ENCODE measurements around the gene DRG2.

The DRG2 gene

GRCh38 chr17:18117982-18118975 lies 30.5 kb downstream of the DRG2 start:
- no peak for ATAC-seq

GRCh38 chr17:18119166-18119745 lies 31.5 kb downstream of the DRG2 start:
- no peak for ATAC-seq

DNA sequence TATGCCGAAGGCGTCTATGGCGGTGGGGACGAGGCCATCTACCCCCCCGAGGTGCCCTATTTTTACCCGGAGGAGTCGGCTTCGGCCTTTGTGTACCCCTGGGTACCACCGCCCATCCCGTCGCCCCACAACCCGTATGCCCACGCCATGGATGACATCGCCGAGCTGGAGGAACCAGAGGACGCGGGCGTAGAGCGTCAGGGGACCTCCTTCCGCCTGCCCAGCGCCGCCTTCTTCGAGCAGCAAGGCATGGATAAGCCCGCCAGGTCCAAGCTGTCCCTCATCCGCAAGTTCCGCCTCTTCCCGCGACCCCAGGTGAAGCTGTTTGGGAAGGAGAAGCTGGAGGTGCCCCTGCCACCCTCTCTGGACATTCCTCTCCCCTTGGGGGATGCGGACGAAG lies 32.2 kb downstream of the DRG2 start:
- ATAC-seq: no peak

- no peak for ATAC-seq
Measured at GRCh38 chr17:18120461-18121017, 32.8 kb downstream of the DRG2 start.

DNA sequence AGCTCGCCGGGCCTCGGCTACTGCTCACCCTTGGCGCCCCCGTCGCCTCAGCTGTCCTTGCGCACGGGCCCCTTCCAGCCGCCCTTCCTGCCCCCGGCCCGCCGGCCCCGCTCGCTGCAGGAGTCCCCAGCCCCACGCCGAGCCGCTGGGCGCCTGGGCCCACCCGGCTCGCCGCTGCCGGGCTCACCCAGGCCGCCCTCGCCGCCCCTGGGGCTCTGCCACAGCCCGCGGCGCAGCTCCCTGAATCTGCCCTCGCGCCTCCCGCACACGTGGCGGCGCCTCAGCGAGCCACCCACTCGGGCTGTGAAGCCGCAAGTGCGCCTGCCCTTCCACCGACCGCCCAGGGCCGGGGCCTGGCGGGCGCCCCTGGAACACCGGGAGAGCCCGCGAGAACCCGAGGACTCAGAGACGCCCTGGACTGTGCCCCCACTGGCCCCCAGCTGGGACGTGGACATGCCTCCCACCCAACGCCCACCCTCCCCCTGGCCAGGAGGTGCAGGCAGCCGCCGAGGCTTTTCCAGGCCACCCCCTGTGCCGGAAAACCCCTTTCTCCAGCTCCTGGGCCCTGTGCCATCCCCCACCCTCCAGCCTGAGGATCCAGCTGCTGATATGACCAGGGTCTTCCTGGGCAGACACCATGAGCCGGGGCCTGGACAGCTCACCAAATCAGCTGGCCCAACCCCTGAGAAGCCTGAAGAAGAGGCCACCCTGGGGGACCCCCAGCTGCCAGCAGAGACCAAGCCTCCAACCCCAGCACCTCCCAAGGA lies 33.6 kb downstream of the DRG2 start:
- ATAC-seq: no peak

GRCh38 chr17:18122990-18123753 lies 35.4 kb downstream of the DRG2 start:
- ATAC-seq: no peak

DNA sequence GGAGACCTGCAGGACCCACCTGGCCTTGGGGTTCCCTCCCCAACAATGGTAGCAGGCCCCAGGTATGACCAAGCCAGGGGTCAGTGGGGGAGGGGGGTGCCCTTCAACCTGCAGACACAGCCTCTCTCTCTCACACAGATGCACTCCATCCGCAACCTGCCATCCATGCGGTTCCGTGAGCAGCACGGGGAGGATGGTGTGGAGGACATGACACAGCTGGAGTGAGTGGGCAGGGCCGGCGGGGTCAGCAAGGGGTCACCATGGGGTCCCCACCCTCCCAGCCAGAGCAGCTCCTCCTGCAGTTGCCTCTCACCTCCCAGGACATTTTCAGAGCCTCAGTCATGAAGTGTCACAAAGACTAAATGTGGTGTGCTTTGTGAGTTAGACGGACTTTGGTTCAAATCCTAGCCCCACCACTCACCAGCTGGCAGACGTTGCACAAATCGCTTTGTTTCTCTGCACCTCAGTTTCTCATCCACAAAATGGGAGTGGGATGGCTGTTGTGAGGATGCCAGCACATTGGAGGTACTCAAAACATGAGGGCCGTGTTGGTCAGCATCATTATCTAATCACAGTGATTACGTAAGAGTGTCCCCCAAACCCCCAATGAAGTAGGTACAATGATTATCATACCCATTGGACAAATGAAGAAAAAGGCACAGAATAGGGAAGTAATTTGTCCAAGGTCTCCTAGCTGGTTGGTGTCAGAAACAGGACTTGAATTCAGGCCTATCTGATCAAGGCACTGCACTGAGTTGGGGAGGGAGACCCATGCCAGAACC lies 36.8 kb downstream of the DRG2 start:
- no peak for ATAC-seq

GRCh38 chr17:18129041-18129502 lies 41.3 kb downstream of the DRG2 start:
- ATAC-seq: no peak

DNA sequence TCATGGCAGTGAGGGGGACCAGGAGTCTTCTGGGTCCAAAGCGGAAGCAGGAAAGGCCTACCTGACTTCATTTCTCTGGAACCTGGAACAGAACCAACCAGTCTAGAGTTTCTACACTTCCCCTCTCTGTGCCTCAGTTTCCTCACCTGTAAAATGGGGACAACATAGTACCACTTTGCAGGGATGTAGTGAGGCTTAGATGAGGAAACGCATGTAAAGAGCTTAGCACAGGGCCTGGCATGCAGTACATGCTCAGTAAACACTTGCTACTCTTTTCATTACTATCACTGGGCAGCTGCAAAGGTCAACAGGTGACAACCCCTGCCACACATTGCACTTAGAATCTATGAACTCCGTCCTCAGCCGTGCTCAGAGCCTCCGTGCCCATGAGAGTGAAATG lies 45.0 kb downstream of the DRG2 start:
- ATAC-seq: no peak

- ATAC-seq: no peak
Measured at GRCh38 chr17:18136357-18136756, 48.6 kb downstream of the DRG2 start.

- ATAC-seq: no peak
Measured at GRCh38 chr17:18138065-18138749, 50.5 kb downstream of the DRG2 start.

DNA sequence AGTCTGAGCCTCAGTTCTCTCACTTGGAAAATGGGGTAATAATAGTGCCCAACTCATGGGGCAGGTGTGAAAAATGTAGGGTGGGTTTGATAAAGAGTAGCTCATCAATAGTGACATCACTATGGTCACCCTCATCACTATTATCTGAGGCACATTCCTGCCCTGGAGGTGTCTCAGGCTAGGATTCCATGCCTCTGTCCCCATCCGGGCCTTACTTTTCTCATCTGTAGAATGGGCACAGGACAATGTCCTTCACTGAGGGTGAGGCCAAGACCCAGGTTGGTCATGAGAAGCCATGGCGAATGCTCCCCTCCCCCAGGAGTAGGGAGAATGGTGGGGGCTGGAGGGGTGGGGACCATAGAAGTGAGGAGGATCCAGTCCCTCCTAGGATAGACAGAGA lies 51.3 kb downstream of the DRG2 start:
- ATAC-seq: no peak

- ATAC-seq: no peak
Measured at GRCh38 chr17:18139498-18139897, 51.8 kb downstream of the DRG2 start.

DNA sequence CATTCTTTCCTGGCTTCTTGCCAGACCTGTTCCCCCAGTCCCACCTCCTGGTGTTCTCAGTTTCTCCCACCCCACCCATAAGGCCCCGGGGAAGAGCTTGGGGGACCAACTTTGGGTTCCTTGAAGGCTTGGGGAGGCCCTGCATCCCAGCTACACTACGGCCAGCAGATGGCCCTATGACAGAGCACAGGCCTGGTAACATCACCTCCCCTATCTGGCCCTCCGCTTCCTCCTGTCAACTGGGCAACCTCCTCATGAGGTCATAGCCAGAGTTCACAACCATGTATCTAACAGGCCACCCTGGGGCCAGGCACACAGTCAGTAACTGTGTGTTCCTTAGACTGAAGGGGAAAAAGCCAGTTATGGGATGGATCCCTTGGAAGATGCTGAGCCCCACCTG lies 52.2 kb downstream of the DRG2 start:
- ATAC-seq: no peak

DNA sequence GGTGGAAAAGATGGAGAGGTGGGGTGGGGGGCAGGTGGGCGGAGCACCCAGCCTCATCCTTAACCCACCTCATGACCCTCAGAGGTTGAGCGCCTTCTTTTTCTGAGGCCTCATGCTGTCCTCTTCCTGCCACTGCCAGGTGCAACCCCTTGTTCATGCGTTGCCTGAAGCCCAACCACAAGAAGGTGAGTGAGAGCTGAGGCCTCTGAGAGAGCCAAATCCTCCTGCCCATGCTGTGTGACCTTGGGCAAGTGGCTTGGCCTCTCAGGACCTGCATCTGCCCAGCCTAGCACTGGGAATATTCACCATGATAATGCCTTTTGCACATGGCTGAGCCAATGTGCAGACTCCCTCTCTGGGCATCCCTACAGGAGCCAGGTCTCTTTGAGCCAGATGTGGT lies 52.9 kb downstream of the DRG2 start:
- ATAC-seq: no peak

GRCh38 chr17:18141210-18141803 lies 53.6 kb downstream of the DRG2 start:
- ATAC-seq: peak in 1 of 2 donors; percentile 48

DNA sequence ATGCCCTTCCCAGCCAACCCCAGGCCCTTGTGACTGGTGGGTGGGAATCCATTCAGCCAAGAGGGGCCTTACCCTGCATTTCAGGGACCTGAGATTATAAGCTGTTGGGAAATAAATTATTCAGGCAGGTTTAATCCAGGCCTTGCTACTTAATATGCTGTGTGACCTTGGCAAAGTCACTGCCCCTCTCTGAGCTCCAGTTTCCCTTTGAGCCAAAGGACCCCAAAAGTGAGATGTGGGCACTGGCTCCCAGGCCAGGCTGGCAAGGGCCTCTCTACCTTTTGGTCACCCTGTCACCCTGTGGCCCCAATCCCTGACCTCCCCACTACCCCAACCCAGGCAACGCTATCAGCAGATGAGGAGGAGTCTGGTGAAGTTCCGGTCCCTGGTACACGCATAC lies 54.7 kb downstream of the DRG2 start:
- ATAC-seq: no peak

DNA sequence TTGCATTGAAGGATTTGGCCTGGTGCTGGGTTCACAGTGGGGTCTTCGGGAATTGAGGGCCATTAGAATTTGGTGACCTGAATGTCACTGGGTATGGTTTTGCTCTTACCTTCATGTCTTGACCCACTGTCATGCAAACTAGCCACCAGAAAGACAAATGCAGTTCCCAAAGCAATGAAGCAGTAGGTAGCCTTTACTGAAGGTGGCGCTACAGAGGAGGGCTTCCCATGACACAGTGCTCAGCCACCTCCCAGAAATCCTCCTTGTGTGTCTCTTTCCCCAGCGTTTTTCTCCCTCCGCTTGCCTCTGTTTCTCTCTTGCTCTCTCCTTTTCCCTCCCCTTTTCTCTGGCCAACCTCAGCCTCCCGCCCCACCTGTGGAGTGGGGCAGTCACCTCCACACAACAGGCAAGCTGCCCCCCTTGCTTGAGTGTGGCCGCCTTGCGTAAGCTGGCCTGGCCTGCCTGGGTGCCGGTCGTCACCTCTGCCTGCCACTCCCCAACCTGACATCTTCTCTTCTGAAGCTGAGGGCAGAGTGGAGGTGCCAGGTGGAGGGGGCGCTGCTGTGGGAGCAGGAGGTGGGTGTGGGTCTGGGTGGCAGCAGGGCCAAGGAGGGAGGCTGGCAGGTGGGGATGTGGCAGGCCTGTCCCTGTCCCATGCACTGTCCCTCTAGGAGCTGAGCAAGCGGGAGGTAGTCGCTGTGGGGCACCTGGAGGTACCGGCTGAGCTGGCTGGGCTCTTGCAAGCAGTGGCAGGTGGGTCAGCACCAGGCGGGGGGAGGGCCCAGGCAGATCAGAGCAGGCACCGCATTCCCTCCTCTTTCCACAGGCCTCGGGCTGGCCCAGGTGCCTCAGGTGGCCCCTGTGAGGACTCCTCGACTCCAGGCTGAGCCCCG lies 55.5 kb downstream of the DRG2 start:
- no peak for ATAC-seq

DNA sequence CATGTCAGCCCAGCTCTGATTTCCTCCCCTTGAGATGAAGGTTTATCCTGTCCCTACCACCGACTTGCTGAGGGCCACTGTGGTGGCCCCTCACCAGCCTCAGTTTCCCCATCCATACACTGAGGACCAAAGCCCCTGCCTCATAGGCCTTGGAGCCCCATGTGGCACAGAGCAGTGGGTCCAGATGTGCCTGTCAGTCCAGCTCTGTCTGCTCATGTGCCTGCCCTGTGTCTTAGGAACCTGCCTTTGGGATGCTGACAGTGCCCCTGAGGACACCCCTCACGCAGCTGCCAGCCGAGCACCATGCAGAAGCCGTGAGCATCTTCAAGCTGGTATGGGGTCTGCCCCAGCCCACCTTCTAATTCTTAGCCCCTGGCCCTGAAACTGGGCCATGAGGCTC lies 56.5 kb downstream of the DRG2 start:
- ATAC-seq: no peak
